OCI-LY1 (cell line): ENCODE measurements around the gene ADCY2.

Source experiments
- H2AFZ ChIP-seq: fragments of 200-600 bp; sonication (generic), shearing (Covaris generic); 2 replicates; pipeline ENCODE4 v1.6.0; 2014; ENCODE audit warnings: antibody characterized with exemption, mild to moderate bottlenecking, low read length
- H3F3A ChIP-seq: fragments of 200-600 bp; sonication (generic), shearing (Covaris generic); 2 replicates; pipeline ENCODE4 v1.6.0; 2014; ENCODE audit warnings: mild to moderate bottlenecking, antibody characterized with exemption, low read length, moderate library complexity; ENCODE audit not compliant: insufficient read depth
- H3K27ac ChIP-seq: fragments of 200-600 bp; sonication (generic); 2 replicates; pipeline ENCODE4 v1.5.1; 2014; ENCODE audit warnings: low read length, mixed run types, mild to moderate bottlenecking, low read depth; ENCODE audit not compliant: poor library complexity, severe bottlenecking
- H3K27me3 ChIP-seq: fragments of 200-600 bp; sonication (generic); 2 replicates; pipeline ENCODE4 v1.6.0; 2014; ENCODE audit warnings: antibody characterized with exemption, mild to moderate bottlenecking, low read length, moderate library complexity; ENCODE audit not compliant: insufficient read depth
- H3K36me3 ChIP-seq: fragments of 200-600 bp; sonication (generic); 2 replicates; pipeline ENCODE4 v1.6.1; 2014; ENCODE audit warnings: mild to moderate bottlenecking, antibody characterized with exemption, low read length, moderate library complexity, mixed read lengths; ENCODE audit not compliant: insufficient read depth
- H3K4me1 ChIP-seq: fragments of 200-600 bp; sonication (generic); 2 replicates; pipeline ENCODE4 v1.5.1; 2014; ENCODE audit warnings: mild to moderate bottlenecking, low read length, moderate library complexity; ENCODE audit not compliant: insufficient read depth, severe bottlenecking
- H3K4me2 ChIP-seq: fragments of 200-600 bp; sonication (generic), shearing (Covaris generic); 2 replicates; pipeline ENCODE4 v1.6.1; 2014; ENCODE audit warnings: low read length
- H3K4me3 ChIP-seq: fragments of 200-600 bp; sonication (generic); 2 replicates; pipeline ENCODE4 v1.5.1; 2014; ENCODE audit warnings: low read length, low read depth, mild to moderate bottlenecking, mixed read lengths; ENCODE audit not compliant: poor library complexity, severe bottlenecking
- H3K79me2 ChIP-seq: fragments of 200-600 bp; shearing (Covaris generic); 2 replicates; pipeline ENCODE4 v1.6.1; 2016; ENCODE audit warnings: mixed run types, low read length, mixed read lengths; ENCODE audit not compliant: insufficient read depth
- H3K9ac ChIP-seq: fragments of 200-600 bp; sonication (generic), shearing (Covaris generic); 2 replicates; pipeline ENCODE4 v1.6.1; 2014; ENCODE audit warnings: mild to moderate bottlenecking, low read length, mixed read lengths
- H3K9me2 ChIP-seq: fragments of 200-600 bp; sonication (generic), shearing (Covaris generic); 2 replicates; pipeline ENCODE4 v1.6.1; 2014; ENCODE audit warnings: low read depth, mild to moderate bottlenecking, low read length, mixed read lengths
- H3K9me3 ChIP-seq: fragments of 200-600 bp; shearing (Covaris generic); 2 replicates; pipeline ENCODE4 v1.6.1; 2014; ENCODE audit warnings: low read length, mixed read lengths
- H4K20me1 ChIP-seq: fragments of 200-600 bp; sonication (generic), shearing (Covaris generic); 2 replicates; pipeline ENCODE4 v1.6.0; 2016; ENCODE audit warnings: mild to moderate bottlenecking, low read length; ENCODE audit not compliant: insufficient read depth
- EZH2 ChIP-seq: fragments of 200-600 bp; sonication (generic), shearing (Covaris generic); IDR thresholded peaks from 2 replicates; pipeline ENCODE4 v1.8.0; 2017; ENCODE audit warnings: borderline replicate concordance, mixed run types, mild to moderate bottlenecking, antibody characterized with exemption, low read length, moderate library complexity, mixed read lengths
- TF ChIP-seq, protein P1 (sequence below): fragments of 200-600 bp; sonication (generic), shearing (Covaris generic); IDR thresholded peaks from 2 replicates; pipeline ENCODE4 v1.5.1; 2017; ENCODE audit warnings: mild to moderate bottlenecking, antibody characterized with exemption, low read length, moderate library complexity, mixed read lengths

The ADCY2 gene

GRCh38 chr5:7663808-7664207 lies 267.9 kb downstream of the ADCY2 start:
- Histone ChIP-seq H3K4me2 (no peak overlapping the region), H3K9ac (no peak overlapping the region), H3K9me3 (no peaks in the 10 kb centered on the region), H3K9me2 (no peaks in the 10 kb centered on the region), H3F3A (no peaks in the 10 kb centered on the region), H3K36me3 (no peaks in the 10 kb centered on the region), H3K4me1 (no peaks in the 10 kb centered on the region), H3K27me3 (no peaks in the 10 kb centered on the region), H3K79me2 (no peaks in the 10 kb centered on the region), H3K4me3 (no peak overlapping the region), H2AFZ (no peak overlapping the region), H4K20me1 (no peaks in the 10 kb centered on the region), H3K27ac (no peak overlapping the region)
- TF ChIP-seq, protein P1, sequence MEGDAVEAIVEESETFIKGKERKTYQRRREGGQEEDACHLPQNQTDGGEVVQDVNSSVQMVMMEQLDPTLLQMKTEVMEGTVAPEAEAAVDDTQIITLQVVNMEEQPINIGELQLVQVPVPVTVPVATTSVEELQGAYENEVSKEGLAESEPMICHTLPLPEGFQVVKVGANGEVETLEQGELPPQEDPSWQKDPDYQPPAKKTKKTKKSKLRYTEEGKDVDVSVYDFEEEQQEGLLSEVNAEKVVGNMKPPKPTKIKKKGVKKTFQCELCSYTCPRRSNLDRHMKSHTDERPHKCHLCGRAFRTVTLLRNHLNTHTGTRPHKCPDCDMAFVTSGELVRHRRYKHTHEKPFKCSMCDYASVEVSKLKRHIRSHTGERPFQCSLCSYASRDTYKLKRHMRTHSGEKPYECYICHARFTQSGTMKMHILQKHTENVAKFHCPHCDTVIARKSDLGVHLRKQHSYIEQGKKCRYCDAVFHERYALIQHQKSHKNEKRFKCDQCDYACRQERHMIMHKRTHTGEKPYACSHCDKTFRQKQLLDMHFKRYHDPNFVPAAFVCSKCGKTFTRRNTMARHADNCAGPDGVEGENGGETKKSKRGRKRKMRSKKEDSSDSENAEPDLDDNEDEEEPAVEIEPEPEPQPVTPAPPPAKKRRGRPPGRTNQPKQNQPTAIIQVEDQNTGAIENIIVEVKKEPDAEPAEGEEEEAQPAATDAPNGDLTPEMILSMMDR, result no peak
- TF ChIP-seq EZH2, result no peak

DNA sequence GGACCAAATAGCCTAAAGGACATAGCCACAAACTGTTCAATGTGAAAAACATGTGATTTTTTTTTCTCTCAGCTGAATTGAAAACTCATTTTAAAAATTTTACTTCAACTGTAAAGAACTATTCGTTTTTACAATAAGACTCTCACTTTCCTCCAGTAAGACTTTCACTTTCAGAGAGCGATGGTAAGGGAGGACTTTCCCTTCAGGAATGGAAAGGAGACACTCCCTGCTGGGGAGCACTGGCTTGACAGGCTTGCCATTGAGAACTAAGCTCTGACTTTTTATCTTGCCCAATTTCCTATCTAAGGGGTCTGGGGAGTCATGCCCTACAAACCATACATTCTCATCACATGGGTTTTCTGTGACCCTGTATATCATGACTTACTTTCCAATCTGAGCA lies 268.3 kb downstream of the ADCY2 start:
- H3K4me1 ChIP-seq, result no peaks in the 10 kb centered on the region
- H4K20me1 ChIP-seq, result no peaks in the 10 kb centered on the region
- H3K79me2 ChIP-seq, result no peaks in the 10 kb centered on the region
- H3K9me3 ChIP-seq, result no peaks in the 10 kb centered on the region
- no peaks in the 10 kb centered on the region for H3K9me2 ChIP-seq
- no peak overlapping the region for H3K9ac ChIP-seq
- H3F3A ChIP-seq, result no peaks in the 10 kb centered on the region
- no peaks in the 10 kb centered on the region for H3K36me3 ChIP-seq
- TF ChIP-seq EZH2, result no peak
- TF ChIP-seq, protein P1, result no peak
- H3K27ac ChIP-seq, result no peak overlapping the region
- H3K27me3 ChIP-seq, result no peaks in the 10 kb centered on the region
- no peak overlapping the region for H3K4me3 ChIP-seq
- no peak overlapping the region for H3K4me2 ChIP-seq
- no peak overlapping the region for H2AFZ ChIP-seq

DNA sequence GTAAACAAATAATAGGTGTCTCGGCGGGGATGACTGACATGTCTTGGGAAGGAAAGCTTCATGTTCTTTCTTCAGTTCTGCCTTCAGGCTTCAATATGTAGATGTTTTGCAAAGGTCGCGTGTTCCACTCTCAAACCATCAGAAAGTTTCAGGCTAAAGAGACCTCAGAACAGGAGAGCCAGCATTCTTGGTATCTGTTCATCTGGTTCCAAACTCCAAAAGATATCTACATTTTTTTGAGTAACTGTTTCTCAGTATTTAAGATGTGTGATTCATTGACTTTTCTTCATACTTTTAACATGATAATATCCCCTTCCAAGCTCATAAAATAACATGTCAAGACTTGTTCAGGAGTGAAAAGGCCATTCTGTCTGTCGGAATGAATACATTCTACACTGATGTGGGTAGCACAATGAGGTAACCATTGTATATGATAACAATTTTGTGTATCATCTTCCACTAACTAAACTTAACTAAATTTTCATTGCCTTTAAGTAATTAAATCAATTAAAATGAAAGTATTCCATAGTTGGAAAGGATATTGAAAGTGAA lies 271.4 kb downstream of the ADCY2 start:
- no peaks in the 10 kb centered on the region for H3F3A ChIP-seq
- H3K9me2 ChIP-seq, result no peaks in the 10 kb centered on the region
- no peak overlapping the region for H3K4me2 ChIP-seq
- H3K9me3 ChIP-seq, result no peaks in the 10 kb centered on the region
- no peak overlapping the region for H3K9ac ChIP-seq
- H3K4me1 ChIP-seq, result no peaks in the 10 kb centered on the region
- no peak overlapping the region for H2AFZ ChIP-seq
- TF ChIP-seq, protein P1, result no peak
- TF ChIP-seq EZH2, result no peak
- no peaks in the 10 kb centered on the region for H4K20me1 ChIP-seq
- H3K27ac ChIP-seq, result no peak overlapping the region
- H3K36me3 ChIP-seq, result no peaks in the 10 kb centered on the region
- no peak overlapping the region for H3K4me3 ChIP-seq
- no peaks in the 10 kb centered on the region for H3K27me3 ChIP-seq
- no peaks in the 10 kb centered on the region for H3K79me2 ChIP-seq
